ENCODE data around the gene MEGF11.

DNA sequence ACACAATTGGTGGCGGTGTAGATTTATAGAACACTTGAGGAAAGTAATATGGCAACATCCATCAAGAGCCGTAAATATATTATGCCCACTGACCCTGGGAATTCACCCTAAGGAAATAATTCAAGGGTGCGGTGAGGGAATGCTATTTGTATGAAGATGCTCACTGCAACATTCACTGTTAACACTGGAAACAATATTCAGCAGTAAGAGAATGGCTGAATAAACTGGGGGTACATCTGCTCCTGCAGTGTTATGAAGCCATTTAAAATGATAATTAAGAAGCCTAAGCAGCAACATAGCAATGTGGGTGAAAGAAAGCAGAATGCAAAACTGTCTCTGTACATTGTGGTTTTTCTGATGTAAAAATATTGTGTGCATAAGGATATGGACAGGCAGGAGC is 296.7 kb downstream of the MEGF11 start:
- TF ChIP-seq CTCF (IDR thresholded peaks at IDR 0.05), result no peak
- no peak for TF ChIP-seq POLR2A (IDR thresholded peaks at IDR 0.05)
